Liver (tissue), 3 donors: ENCODE results near the gene GREB1L.

Experiments used
- GABPA ChIP-seq, 2 donors: IDR thresholded peaks in 1 of 2; conservative IDR thresholded peaks in 1 of 2; 2 replicates each; pipeline ENCODE4 v1.6.1; 2016; ENCODE audit warnings: antibody characterized with exemption in 2 of 2, mild to moderate bottlenecking in 1 of 2, moderate library complexity in 1 of 2
- HNF4A ChIP-seq, 2 donors: conservative IDR thresholded peaks; 2 replicates each; pipeline ENCODE4 v1.6.1; 2016; ENCODE audit warnings: antibody characterized with exemption in 2 of 2, mild to moderate bottlenecking in 2 of 2
- HNF4G ChIP-seq: IDR thresholded peaks from 2 replicates; pipeline ENCODE4 v1.6.1; 2016; ENCODE audit warnings: antibody characterized with exemption
- NR2F2 ChIP-seq: IDR thresholded peaks from 2 replicates; pipeline ENCODE4 v1.6.1; 2016; ENCODE audit warnings: antibody characterized with exemption
- RAD21 ChIP-seq, 2 donors: IDR thresholded peaks; 2 replicates each; pipeline ENCODE4 v1.6.1; 2016; ENCODE audit warnings: antibody characterized with exemption in 2 of 2, mild to moderate bottlenecking in 2 of 2
- RXRA ChIP-seq, 2 donors: IDR thresholded peaks; 2 replicates each; pipeline ENCODE4 v1.6.1; 2017 to 2018; ENCODE audit warnings: antibody characterized with exemption in 2 of 2, mild to moderate bottlenecking in 1 of 2
- SP1 ChIP-seq: IDR thresholded peaks from 2 replicates; pipeline ENCODE4 v1.6.1; 2018; ENCODE audit warnings: antibody characterized with exemption, mild to moderate bottlenecking
- TAF1 ChIP-seq: conservative IDR thresholded peaks from 2 replicates; pipeline ENCODE4 v1.6.1; 2016; ENCODE audit warnings: antibody characterized with exemption, mild to moderate bottlenecking
- YY1 ChIP-seq: IDR thresholded peaks from 2 replicates; pipeline ENCODE4 v1.6.1; 2016; ENCODE audit warnings: antibody characterized with exemption, mild to moderate bottlenecking
- TF ChIP-seq, protein P1 (sequence below): fragments of 150-350 bp; IDR thresholded peaks from 2 replicates; pipeline ENCODE4 v1.5.1; 2017; ENCODE audit warnings: improper control_type of control experiment, low read depth, low read length; ENCODE audit not compliant: missing input control
- TF ChIP-seq, protein P2 (sequence below): IDR thresholded peaks from 2 replicates; pipeline ENCODE4 v1.6.1; 2016; ENCODE audit warnings: antibody characterized with exemption
- TF ChIP-seq, protein P3 (sequence below): IDR thresholded peaks from 2 replicates; pipeline ENCODE4 v1.6.1; 2016; ENCODE audit warnings: antibody characterized with exemption
- TF ChIP-seq, protein P4 (sequence below): IDR thresholded peaks from 2 replicates; pipeline ENCODE4 v1.6.1; 2016; ENCODE audit warnings: antibody characterized with exemption, mild to moderate bottlenecking
- TF ChIP-seq, protein P5 (sequence below): IDR thresholded peaks from 2 replicates; pipeline ENCODE4 v1.6.1; 2016; ENCODE audit warnings: antibody characterized with exemption
- donor health status: healthy.
- donor health status: healthy.

DNA sequence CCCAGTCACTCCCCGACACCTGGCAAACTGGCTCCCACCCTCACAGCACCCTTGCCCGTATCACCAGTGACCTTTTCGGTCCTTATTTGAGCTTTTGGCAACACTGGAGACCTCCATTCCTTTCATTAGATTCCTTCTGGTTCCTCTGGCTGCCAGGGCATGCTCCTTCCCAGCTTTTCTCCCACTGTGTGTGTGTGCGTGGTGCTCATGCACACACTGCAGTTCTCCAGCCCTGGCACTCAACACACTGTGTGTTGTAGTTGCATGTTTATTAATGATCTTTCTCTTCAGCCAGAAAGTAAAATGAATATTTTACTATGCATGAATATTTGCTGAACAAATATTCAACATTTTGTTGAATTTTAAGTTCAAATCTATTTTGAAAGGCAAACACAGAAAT lies 219.4 kb downstream of the GREB1L start:
- TF ChIP-seq, protein P1, sequence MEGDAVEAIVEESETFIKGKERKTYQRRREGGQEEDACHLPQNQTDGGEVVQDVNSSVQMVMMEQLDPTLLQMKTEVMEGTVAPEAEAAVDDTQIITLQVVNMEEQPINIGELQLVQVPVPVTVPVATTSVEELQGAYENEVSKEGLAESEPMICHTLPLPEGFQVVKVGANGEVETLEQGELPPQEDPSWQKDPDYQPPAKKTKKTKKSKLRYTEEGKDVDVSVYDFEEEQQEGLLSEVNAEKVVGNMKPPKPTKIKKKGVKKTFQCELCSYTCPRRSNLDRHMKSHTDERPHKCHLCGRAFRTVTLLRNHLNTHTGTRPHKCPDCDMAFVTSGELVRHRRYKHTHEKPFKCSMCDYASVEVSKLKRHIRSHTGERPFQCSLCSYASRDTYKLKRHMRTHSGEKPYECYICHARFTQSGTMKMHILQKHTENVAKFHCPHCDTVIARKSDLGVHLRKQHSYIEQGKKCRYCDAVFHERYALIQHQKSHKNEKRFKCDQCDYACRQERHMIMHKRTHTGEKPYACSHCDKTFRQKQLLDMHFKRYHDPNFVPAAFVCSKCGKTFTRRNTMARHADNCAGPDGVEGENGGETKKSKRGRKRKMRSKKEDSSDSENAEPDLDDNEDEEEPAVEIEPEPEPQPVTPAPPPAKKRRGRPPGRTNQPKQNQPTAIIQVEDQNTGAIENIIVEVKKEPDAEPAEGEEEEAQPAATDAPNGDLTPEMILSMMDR: no peak
- no peak for TF ChIP-seq TAF1
- TF ChIP-seq, protein P2, sequence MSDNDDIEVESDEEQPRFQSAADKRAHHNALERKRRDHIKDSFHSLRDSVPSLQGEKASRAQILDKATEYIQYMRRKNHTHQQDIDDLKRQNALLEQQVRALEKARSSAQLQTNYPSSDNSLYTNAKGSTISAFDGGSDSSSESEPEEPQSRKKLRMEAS: no peak
- TF ChIP-seq HNF4G: no peak
- TF ChIP-seq, protein P3, sequence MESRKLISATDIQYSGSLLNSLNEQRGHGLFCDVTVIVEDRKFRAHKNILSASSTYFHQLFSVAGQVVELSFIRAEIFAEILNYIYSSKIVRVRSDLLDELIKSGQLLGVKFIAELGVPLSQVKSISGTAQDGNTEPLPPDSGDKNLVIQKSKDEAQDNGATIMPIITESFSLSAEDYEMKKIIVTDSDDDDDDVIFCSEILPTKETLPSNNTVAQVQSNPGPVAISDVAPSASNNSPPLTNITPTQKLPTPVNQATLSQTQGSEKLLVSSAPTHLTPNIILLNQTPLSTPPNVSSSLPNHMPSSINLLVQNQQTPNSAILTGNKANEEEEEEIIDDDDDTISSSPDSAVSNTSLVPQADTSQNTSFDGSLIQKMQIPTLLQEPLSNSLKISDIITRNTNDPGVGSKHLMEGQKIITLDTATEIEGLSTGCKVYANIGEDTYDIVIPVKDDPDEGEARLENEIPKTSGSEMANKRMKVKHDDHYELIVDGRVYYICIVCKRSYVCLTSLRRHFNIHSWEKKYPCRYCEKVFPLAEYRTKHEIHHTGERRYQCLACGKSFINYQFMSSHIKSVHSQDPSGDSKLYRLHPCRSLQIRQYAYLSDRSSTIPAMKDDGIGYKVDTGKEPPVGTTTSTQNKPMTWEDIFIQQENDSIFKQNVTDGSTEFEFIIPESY: no peak
- no peak for TF ChIP-seq HNF4A (conservative IDR thresholded peaks at IDR 0.05)
- TF ChIP-seq RAD21 (IDR thresholded peaks at IDR 0.05): no peak
- TF ChIP-seq, protein P4, sequence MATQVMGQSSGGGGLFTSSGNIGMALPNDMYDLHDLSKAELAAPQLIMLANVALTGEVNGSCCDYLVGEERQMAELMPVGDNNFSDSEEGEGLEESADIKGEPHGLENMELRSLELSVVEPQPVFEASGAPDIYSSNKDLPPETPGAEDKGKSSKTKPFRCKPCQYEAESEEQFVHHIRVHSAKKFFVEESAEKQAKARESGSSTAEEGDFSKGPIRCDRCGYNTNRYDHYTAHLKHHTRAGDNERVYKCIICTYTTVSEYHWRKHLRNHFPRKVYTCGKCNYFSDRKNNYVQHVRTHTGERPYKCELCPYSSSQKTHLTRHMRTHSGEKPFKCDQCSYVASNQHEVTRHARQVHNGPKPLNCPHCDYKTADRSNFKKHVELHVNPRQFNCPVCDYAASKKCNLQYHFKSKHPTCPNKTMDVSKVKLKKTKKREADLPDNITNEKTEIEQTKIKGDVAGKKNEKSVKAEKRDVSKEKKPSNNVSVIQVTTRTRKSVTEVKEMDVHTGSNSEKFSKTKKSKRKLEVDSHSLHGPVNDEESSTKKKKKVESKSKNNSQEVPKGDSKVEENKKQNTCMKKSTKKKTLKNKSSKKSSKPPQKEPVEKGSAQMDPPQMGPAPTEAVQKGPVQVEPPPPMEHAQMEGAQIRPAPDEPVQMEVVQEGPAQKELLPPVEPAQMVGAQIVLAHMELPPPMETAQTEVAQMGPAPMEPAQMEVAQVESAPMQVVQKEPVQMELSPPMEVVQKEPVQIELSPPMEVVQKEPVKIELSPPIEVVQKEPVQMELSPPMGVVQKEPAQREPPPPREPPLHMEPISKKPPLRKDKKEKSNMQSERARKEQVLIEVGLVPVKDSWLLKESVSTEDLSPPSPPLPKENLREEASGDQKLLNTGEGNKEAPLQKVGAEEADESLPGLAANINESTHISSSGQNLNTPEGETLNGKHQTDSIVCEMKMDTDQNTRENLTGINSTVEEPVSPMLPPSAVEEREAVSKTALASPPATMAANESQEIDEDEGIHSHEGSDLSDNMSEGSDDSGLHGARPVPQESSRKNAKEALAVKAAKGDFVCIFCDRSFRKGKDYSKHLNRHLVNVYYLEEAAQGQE: no peak
- no peak for TF ChIP-seq GABPA (IDR thresholded peaks at IDR 0.05 in 1 of 2, conservative IDR thresholded peaks at IDR 0.05 in 1 of 2)
- no peak for TF ChIP-seq SP1
- TF ChIP-seq NR2F2: no peak
- no peak for TF ChIP-seq YY1
- TF ChIP-seq, protein P5, sequence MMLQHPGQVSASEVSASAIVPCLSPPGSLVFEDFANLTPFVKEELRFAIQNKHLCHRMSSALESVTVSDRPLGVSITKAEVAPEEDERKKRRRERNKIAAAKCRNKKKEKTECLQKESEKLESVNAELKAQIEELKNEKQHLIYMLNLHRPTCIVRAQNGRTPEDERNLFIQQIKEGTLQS: no peak
- TF ChIP-seq RXRA (IDR thresholded peaks at IDR 0.05): no peak
